CD4-positive, alpha-beta T cell treated with Interleukin-6 at 100 ng/mL for 8 hours (primary cell): ENCODE data around the gene SH3BP2.

ENCODE experiments used
- DNase-seq: peaks from one replicate; pipeline ENCODE4 v3.0.0-alpha.2; 2020; ENCODE audit warnings: mixed read lengths, low spot score

Gene SH3BP2

DNA sequence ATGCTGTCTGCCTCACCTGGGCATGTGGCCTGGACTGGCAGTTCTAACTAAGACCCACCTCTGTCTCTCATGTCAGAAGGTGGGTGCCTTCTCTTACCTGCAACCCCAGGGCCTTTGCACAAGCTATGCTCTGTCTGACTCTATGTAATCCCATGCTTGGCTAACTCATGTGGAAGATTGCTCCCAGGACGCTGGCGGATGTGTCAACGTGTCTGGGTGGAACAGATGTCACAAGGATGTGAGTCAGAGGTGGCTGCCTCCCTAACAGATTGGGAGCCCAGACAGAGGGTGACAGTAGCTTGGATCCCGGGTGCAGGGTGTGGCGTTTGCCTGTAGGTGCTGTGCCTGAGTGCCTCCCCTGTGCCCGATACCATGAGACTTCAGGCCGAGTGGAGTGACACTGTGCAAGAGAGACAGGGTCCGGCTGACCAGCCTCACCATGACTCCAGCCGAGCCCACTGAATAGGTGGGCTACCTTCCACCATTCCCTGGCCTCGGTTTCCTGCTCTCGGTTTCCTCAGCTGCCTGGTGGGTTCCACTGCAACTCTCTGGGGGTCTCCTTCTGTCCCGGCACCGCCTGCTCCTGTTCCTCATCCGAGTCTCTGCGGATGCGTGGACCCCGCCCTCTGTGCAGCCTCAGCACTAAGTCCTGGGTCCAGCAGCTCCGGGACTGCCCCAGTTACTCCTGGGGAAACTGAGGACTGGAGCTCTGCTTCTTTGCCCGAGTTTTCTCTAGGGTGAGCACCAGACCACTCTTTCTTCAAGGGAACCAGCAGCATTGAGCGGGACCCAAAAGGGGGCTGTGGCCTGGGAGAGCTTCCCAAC lies 11.0 kb downstream of the SH3BP2 start:
- DNase-seq = no peak

DNA sequence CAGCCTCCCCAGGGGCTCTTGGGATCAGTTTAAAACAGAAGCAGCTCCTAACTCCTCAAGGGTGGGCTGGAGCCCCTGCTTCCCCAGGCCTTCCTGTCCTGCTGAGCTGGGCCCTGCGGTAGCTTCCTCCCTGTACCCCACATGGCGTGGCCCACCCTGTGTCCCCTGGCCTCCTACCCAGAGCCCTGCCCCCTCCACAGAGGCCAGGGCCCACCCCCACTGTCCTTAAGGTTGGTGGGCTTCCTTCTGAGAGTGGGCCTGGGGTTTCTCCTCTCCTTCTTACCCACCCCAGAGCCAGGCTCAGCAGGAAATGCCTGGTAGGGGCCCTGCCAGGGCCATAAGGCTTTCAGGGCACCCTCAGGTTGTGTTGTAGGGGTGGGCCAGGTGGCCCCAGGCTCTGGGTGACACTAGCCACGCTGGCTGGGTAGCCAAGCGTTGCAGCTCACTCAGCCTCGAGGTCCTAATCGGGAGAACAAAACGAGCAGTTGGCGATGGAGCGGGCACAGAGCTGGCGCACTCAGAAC lies 11.6 kb downstream of the SH3BP2 start:
- no peak for DNase-seq

DNA sequence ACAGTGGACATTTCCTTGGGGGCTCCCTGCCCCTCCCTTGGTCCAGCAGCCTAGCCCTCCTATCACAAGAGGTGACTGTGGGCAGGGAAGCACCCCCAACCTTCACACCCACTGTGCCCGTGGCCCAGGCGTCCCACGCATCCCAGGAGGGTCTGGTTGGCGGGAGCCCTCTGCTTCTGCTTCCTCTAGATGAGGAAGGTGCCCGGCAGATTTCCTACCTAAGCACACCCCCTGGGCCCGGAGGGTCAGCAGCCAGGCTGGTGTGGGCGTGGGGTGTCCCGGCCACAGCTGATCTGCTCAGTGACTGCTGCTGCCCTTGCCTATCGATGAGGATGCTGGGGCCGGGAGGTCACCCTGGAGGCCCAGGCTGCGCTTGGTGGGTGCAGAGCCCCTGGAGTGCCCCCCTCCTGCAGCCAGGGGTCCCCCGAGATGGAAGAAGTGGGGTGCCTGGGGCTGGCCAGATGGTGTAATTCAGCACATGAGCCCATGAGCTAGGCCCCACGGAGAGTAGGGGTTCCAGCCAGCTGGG lies 12.2 kb downstream of the SH3BP2 start:
- DNase-seq = no peak

DNA sequence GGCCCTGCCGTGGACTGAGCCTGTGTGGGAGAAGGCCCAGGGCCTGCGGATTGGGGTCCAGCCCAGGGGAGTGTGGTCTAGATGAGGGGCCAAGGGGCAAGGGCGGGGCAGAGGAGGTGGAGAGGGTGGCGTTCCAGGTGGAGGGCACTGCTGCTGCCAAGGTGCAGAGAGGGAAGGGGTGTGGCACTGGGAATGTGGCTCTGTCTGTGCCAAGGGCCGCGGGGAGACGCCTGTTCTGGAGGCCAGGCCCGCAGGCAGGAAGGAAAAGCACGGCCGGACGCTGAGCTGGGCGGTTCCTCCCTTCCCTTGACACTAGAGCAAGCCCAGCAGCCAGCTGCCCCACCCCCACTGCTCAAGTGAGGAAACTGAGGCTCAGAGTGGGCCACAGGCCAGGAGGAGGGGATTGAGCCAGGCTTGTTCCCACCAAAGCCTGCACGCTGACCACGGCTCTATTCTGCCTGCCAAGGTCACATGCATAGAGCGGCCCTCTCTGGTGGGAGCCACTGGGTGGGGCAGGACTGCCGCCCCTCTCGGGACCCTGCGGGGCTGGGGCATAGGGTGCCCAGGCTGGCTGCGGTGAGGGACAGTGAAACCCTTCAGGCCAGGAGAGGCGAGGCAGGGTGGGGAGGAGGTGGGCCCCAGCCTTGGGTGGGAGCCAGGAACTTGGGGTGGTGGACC lies 13.0 kb downstream of the SH3BP2 start:
- no peak for DNase-seq

DNA sequence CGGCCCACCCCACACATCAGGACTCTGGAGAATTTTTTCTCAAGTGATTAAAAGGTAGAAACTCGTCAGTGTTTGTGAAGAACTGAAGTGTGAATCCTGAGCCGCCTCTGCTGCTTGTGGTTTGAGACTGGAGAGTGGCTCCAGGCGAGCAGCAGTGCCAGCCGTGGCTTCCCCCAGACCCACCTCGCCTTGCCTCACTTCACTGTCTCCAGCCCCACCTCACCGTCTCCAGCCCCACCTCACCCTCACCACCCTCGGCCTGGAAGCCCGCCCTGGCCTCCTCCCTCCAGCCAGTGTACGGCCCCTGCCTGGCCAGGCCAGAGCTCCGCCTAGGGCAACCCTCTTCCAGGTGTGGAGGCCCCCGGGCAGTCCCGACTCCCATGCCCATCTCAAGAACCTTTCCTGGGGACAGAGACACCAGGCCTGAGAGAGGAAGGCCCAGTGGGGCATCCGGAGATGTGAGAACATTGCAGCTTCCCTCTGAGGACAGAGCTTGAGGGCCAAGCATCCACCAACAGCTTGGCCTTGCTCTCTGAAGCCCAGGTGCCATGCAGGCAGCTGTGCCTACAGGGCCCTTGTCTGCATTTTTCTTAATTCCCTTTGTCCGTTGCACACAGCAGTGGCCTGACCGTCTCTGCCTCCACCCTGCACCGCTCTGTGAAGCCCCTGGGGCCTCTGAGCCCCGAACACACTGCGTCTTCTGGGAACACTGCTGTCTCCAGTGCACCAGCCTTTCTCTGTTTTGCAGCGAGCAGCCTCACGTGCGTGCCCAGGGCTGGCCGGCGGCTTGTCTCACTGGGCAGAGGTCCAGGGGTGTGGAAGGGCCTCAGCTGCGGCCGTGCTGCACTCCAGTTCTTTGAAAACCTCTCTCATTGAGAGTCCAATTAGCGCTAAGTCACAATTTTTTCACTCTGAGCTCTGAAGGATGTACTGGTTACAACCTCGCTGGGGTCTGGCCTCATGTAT lies 13.8 kb downstream of the SH3BP2 start:
- DNase-seq = no peak

DNA sequence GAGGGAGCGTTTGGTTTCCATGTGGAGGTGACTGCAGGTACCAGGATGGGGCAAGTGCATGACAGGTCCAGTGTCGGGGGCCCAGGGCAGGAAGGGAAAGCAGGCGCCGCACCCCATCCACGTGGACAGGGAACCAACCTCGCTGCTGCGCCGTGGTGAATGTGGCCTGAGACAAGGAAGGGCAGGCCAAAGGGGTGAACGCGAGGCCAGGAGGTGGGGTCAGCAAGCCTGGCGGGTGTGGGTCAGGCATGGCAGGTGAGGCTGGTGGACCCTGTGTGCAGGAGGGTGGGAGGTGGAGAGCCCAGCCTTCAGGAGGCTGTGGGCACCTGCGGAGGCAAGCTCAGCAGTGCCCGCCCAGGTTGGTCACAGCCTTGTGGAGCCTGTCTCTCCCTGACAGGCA lies 14.7 kb downstream of the SH3BP2 start:
- no peak for DNase-seq

DNA sequence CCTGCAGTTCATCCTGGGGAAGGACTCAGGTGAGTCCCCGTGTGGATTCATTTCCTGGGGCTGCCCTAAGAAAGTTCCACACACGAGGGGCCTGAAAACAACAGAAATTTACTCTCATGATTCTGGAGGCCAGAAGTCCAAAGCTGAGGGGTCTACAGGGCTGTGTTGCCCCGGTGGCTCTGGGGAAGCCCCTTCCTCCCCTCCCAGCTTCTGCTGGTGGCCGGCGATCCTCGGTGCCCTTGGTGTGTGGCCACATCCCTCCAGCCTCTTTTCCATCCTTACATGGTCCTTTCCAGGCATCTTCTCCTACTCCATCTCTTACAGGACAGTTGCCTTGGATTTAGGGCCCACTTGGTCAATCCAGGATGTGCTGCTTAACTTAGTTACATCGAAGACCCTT lies 15.1 kb downstream of the SH3BP2 start:
- no peak for DNase-seq

DNA sequence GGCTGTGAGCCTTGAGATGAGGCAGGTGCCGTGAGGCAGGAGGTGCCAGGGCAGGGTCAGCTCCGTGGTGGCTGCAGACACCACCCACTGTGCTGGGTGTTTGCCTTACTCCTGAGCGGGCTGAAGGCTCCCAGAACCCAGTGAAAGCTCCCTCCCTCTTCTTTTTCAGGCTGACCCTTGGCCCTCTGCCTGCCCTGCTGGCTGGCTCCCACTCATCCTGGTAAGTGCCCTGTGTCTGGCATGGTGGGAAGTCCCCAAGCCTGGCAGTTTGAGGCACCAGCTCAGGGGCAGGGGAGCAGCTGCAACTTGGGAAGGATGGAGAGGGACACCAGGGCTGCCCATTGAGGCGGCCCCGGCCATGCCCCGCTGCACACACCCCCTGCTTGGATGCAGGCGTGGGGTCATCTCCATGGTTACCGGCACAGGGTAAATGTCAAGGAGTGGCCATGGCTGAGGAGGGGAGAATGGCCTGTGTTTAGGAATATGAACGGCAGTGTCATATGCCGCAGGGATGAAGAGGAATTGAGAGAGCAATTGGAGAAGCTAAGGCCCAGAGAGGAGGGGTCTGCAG lies 16.8 kb downstream of the SH3BP2 start:
- DNase-seq = no peak

DNA sequence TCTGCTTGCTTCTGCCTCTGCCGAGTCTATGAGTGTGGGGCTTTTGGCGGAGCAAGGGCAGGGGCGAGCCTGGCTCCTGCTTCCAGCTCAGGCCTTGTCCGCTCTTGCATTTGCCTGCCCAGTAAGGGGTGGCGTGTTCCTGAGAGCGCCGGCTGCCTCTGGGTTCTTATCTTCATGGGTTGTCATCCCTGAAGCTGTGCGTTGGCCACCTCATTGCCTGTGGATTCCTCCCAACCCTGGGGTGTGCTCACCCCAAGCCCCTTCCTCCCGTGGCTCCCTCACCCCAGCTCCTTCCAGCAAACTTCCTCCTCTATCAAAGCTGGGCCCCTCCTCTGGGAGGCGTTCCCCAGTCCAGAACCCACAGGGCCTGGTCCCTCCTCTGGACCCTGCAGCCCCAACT lies 17.5 kb downstream of the SH3BP2 start:
- no peak for DNase-seq

DNA sequence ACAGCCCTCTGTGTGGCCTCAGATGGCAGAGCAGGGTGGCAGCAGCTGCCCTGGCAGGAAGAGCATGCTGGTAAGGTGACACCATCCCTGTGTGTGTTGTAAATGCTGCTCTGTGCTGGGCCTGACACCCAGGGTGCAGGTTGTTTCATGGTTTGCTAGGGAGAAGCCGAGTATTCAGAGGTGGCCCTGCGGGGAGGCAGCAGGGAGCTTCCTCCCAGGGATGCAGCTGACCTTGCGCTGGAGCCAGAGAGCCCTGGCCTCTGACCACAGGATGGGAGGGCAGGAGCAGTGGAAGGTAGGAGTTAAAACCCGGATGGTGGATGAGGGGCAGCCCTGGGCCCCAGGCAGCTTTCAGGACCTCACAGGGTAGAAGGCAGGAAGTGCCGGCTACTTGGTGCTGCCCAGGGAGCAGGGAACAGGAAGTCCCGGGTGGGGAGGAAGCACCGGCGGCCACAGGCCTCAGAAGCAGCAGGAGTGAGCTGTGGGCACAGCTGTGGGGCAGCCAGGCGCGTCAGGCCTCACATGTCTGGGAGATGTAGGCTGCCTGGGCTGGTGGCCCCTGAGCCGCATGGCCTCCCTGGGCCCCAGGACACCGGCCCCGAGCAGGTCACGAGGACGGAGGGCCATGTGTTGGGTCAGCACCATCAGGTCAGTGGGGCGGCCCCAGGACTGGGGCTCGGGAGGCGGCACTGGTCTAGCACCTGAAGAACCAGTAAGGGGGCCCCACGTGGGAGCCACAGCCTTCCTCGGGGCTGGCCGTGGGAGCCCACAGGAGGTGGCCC lies 19.1 kb downstream of the SH3BP2 start:
- peak; percentile 67 for DNase-seq

DNA sequence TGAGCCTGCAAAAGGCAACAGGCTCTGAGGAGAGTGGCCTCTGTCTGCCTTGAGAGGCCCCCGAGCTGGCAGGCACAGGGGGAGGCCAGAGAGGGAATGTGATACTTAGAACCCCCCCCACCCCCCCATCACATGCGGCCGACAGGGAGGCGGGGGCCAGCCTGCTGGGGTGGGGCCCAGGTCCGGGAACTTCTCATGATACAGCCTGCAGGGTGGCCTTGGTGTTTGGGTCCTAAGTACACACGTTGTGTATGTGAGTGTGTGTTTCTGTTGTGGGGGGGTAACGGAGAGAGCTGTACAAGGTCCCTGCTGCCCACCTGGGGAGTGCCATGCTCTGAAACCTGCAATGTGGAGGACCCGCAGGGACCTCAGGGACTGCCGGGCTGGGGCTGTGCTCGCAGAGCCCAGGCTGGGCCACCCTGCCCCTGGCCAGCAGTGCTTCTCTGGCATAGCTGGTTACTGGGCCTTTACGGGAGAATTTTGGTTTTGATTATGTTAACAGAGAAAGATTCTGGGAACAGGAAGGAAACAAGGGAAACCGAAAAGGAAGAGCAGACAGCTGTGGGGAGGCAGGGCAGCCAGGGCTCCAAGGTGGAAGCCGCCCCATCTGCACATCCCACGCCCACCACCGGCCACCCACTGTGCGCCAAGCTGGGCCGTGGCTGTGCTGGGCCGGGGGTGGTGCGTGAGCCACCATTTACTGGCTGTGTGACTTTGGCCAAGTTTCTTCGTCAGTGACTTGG lies 19.9 kb downstream of the SH3BP2 start:
- no peak for DNase-seq

DNA sequence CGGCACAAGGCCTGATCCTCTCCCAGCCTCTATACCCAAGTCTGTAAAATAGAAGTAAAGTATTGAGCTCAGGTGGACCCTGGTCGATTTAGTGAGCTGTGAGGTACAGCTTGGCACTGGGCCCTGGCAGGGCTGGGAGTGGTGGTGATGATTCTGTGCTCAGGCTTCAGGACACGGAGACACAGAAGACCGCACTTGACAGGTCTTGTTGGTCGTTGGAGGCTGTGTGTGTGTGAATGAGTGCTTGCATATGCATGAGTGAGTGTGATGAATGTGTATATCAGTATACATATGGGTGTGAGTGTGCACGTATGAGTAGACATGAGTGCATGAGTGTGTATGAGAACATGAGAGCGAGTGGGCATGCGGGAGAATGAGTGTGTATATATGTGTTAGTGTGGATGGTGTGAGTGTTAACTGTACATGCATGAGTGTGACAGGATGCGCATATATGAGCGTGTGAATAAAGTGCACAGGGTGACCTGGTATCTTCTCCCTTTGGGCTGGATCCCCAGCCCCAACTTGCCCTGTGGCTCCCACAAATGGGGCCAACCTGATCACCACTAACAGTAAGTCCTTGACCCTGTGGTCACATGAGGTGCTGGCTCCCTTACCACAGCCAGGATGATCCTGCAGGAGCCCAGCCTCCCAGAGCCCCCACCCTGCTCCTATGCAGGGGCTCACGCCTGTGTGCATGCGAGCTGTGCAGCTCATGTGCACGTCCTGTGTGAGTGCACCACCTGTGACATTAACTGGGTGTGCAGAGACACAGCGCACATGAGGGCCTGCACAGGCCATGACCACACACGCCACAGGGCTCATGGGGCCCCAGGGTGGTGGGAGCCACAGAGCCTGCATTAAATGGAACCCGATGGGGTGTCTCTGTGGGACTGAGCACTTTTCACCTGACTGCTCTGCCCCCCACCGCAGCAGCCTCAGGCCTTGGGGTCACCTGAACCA lies 20.8 kb downstream of the SH3BP2 start:
- DNase-seq = no peak

DNA sequence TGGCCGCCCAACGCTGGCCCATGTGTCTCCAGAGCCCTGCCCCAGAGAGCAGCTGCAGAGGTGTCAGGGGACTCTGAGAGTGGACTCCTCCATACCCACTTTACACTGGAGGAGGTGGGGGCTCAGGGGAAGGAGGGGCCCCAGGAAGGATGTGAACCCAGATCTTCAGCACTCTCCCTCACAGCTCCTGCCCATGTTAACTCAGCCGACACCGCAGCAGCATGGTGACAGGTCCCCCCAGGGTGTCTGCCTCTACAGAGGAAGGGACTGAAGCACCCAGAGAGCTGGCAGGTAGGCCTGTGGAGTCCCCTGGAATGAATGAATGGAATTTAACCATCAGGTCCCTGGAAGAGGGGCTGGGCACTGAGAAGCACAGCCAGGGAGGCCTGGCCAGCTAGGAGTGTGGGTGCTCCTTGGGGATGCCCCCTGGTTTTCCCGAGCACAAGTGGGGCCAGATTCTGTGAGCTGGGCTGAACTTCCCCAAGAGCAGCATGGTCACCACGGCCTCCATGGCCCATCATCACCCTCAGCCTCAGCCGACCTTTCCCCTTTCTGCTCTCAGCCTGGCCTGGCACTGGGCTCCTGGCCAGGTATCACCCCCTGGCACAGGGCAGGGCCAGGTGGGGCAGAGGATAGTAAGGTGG lies 21.9 kb downstream of the SH3BP2 start:
- no peak for DNase-seq

DNA sequence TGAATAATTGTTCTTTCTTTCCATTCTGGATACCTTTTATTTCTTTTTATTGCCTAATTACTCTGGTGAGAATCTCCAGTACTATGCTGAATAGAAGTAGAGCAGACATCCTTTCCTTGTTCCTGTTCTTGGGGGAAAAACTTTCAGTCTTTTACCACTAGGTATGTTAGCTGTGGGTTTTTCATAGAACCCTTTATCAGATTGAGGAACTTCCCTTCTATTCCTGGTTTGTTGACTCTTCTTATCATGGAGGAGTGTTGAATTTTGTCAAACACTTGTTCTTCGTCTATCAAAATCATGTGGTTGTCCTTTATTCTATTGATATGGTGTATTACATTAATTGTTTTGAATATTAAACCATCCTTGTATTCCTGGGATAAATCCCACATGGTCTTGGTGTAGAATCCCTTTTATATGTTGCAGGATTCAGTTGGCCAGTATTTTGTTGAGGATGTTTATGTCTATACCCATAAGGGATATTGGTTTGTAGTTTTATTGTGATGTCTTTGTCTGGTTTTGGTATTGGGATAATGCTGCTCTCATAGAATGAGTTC lies 23.6 kb downstream of the SH3BP2 start:
- DNase-seq = no peak

DNA sequence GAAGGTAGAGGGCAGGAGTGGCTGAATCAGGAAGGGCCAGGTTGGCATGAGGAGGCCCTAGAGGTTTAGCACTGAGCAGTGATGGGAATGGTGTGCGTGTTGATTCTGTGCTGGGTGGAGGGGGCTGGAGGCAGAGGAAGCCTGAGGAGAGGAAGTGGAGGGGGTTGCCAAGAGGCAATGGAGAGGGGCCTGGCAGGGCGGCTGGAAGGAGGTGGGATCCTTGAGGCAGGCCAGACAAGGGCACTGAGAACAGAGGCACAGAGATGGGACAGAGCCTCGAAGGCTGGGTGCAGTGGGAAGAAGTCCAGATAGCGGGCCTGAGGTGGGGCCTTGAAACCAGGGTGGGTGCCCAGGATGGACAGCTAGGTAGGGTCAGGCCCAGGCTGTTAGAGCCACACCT lies 24.3 kb downstream of the SH3BP2 start:
- no peak for DNase-seq

DNA sequence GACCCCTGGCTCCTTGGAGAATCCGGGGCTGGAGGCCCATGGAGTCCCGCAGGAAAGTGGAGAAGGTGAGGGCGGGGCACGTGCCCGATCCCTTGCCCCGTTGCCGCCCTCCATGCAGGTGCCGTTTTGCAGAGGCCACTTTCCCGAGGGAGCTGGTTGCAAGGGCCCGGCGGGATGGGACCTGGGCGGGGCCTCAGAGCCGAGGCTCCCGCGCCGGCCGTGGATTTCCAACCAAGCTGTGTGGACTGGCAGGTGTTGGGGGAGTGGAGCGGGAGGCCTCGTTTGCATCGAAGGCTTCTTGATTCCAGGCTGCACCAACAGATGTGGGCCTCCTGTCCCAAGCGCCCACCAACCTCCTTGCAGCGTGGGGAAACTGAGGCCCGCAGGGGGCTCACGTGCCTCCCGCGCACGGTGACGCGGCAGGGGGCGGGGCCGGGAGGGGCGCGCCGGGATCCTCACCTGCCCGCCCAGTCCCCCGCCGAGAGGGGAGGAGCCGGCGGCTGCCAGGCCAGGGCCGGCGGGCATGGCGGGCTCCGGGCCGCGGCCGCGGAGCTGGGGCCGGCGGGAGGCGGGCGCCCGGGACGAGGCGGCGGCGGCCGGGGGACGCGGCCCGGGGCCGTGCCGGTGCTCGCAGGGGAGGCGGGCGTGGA lies 24.9 kb downstream of the SH3BP2 start:
- no peak for DNase-seq

DNA sequence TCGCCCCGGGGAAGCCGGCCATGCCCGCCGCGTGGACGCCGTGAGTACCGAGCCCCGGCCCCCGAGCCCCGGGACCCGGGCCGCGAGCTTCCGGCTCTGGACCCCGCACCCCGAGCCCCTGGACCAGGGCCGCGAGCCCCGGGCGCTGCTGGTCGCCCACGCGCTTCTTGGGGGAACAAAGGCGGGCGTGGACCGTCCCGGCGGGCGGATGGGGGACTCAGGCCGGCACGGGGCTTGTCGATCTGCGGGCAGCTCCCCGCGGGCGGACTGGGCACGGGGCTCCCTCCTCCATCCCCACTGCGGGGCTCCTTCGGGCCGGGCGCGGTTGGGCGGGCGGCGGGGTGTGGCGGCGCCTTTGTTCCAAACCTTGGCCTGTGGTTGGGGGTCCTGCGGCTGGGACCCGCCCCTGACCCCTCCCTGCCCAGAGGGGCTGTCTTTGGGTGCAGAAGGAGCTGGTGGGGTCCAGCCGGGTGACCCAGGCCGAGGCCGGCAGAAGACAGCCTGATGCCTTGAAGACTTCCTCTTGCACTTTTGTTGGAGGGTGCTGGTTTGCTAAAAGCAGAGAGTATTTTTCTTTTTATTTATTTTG lies 25.6 kb downstream of the SH3BP2 start:
- no peak for DNase-seq
